Neuron (in vitro differentiated cells): ENCODE data around the gene CBX7.
A peak's percentile ranks its signal among the peaks of the same experiment; 100 is the strongest.

ENCODE experiments used
- H2AFZ ChIP-seq: one replicate; pipeline ENCODE4 v1.6.1; 2013; ENCODE audit warnings: low read depth, mild to moderate bottlenecking, inconsistent platforms, low read length, moderate library complexity
- H3K27me3 ChIP-seq: one replicate; pipeline ENCODE4 v1.6.1; 2013; ENCODE audit warnings: low read length; ENCODE audit not compliant: insufficient read depth
- H3K36me3 ChIP-seq: one replicate; pipeline ENCODE4 v1.6.1; 2013; ENCODE audit warnings: low read length; ENCODE audit not compliant: insufficient read depth
- H3K4me1 ChIP-seq: one replicate; pipeline ENCODE4 v1.6.1; 2013; ENCODE audit warnings: low read length; ENCODE audit not compliant: insufficient read depth
- H3K4me3 ChIP-seq: 2 replicates; pipeline ENCODE4 v1.5.1; 2013; ENCODE audit warnings: mild to moderate bottlenecking, low read length, moderate library complexity
- H3K9me3 ChIP-seq: one replicate; pipeline ENCODE4 v1.6.1; 2013; ENCODE audit warnings: low read length

The CBX7 gene

DNA sequence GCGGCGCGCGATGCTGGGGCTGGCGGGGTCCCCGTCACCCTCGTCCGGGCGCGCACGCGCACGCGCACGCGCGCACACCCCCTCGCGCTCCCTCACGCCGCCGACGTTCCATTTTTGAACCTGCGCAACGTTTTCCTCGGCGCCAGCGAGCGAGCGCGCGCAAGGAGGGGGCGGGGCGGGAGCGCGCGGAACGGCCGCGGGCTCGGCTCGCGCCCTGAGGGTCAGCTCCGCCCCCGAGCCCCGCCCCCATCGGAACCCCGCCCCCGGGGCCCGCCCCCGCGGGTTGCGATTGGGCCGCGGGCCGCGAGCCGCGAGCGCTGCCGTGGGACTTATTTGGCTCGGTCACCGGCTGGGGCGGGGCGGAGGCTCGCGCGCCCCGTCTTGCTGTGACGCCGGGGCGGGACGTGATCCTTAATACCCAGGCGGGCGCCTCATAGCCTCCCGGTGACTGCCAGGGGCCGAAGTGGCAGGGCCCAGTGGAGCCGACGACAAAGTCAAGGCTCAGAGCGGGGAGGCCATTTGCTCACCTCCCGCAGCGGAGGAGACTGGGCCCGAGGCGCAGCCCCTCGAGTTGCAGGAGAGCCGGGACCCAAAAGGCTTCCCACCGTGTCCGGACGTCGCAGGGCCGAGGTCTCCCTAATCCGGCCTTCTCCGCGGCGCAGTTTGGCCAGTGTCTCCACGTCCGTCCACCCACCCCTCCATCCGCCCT, at the start of gene CBX7:
TSS of gene CBX7 (minus strand) at position 170 of the 709 bp plus-strand sequence. CDS start 236 bp downstream, outside the sequence.
- H3K4me1 ChIP-seq: no peaks in the 10 kb centered on the region
- H3K27me3 ChIP-seq: peaks cover 31% of the 10 kb centered on the region
- H3K9me3 ChIP-seq: no peaks in the 10 kb centered on the region
- H3K36me3 ChIP-seq: no peaks in the 10 kb centered on the region
- peak within 1 kb of the TSS; percentile 99 for H2AFZ ChIP-seq
- peak within 1 kb of the TSS; percentile 61 for H3K4me3 ChIP-seq

DNA sequence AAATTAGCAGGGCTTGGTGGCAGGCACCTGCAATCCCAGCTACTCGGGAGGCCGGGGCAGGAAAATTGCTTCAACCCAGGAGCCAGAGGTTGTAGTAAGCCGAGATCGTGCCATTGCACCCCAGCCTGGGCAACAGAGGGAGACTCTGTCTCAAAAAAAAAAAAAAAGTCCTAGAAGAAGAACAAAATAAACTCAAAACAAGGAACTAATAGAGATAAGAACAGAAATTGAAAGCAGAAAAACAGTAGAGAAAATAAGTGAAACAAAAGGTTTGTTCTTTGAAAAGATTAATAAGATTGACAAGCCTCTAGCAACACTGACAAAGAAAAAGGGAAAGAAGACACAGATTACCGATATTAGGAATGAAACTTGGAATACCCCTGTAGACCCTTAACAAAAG, 45.1 kb upstream of the CBX7 start:
- Histone ChIP-seq H3K36me3 (no peaks in the 10 kb centered on the region), H3K27me3 (no peaks in the 10 kb centered on the region), H3K4me1 (no peaks in the 10 kb centered on the region), H3K4me3 (no peak overlapping the region), H2AFZ (no peak overlapping the region), H3K9me3 (no peaks in the 10 kb centered on the region)

DNA sequence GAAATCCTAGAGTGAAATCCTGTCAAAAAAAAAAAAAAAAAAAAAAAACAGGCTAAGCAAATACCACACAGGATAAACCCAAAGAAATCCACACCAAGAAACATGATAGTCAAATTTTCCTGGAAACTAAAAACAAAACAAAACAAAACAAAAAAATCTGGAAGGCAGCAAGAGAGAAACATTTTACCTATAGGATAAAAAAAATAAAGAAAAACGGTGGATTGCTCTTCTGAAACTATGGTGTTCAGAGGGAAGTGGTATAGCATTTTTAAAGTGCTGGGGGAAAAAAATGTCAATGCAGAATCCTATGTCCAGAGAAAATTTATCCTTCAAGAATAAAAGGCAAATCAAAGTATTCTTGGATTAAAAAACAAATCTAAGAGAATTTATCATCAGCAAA, 41.6 kb upstream of the CBX7 start:
- no peaks in the 10 kb centered on the region for H3K9me3 ChIP-seq
- H3K4me3 ChIP-seq: no peak overlapping the region
- no peaks in the 10 kb centered on the region for H3K4me1 ChIP-seq
- H2AFZ ChIP-seq: no peak overlapping the region
- no peaks in the 10 kb centered on the region for H3K27me3 ChIP-seq
- no peaks in the 10 kb centered on the region for H3K36me3 ChIP-seq

DNA sequence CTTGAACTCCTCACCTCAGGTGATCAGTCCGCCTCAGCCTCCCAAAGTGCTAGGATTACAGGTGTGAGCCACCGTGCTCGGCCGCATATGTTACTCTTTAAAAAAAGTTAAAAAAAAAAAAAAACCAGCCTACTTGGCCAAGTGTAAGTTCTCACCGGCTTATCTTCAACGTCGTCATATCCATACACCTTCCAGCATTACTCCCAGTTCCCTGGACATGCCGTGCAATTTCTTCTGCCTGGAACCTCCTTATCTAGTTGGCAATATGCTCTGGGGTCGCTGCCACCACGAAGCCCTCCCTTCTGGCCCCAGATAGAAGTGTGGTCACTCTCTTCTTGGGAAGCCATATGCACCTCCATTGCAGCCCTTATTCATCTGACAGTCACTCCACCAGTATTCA, 36.3 kb upstream of the CBX7 start:
- Histone ChIP-seq H3K27me3 (no peaks in the 10 kb centered on the region), H2AFZ (no peak overlapping the region), H3K4me3 (no peak overlapping the region), H3K4me1 (peaks cover 12% of the 10 kb centered on the region), H3K36me3 (no peaks in the 10 kb centered on the region), H3K9me3 (no peaks in the 10 kb centered on the region)

GRCh38 chr22:39185601-39186012, 33.1 kb upstream of the CBX7 start:
- no peak overlapping the region for H2AFZ ChIP-seq
- no peaks in the 10 kb centered on the region for H3K27me3 ChIP-seq
- H3K9me3 ChIP-seq: peaks cover 2% of the 10 kb centered on the region
- peaks cover 12% of the 10 kb centered on the region for H3K4me1 ChIP-seq
- H3K4me3 ChIP-seq: no peak overlapping the region
- no peaks in the 10 kb centered on the region for H3K36me3 ChIP-seq

DNA sequence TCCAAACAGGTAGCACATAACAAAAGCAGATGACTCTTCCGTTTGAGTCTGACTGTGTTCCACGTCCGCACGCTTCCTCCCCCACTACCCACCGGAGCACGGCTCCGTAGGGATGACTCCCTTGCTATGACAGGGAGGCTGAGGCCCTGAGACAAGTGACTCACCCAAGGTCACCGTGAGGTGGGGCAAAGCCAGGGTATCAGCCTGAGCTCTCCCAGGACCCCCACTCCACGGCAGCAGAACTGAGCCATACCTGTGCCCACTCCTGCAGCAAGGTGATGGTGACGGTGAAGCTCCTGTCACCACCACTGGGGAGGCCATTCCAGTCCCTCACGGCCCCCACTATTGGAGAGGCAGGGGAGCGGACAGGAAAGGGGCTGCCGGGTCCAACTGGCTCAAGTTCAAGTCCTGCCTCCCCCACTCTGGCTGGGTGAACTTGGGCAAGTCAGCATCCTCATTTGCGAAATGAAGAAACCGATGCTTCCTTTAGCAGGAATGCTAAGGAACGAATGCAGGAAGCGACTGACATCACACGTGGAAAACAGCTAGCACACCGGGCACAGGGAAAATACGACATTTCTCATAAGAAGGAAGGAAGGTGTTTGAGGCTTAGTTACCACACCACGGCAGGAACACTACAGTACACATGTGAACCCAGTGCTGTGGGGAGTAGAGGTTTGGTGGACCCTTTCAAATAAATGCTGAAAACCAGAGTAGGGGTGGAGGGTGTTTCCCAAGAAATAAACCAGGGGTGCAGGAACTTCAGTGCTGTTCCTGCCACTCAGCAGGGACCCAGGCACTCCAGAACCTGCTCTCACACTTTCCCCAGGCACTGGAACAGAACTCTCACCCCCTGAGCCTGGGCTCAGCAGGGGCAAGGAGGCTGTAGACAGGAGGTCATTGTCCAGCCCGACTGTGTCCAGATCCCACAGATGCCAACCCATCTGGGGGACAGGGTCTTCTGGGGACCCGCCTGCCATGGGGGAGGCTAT, 32.4 kb upstream of the CBX7 start:
- H3K27me3 ChIP-seq: no peaks in the 10 kb centered on the region
- H3K4me1 ChIP-seq: peaks cover 12% of the 10 kb centered on the region
- H3K4me3 ChIP-seq: no peak overlapping the region
- H2AFZ ChIP-seq: no peak overlapping the region
- no peaks in the 10 kb centered on the region for H3K36me3 ChIP-seq
- peaks cover 2% of the 10 kb centered on the region for H3K9me3 ChIP-seq

DNA sequence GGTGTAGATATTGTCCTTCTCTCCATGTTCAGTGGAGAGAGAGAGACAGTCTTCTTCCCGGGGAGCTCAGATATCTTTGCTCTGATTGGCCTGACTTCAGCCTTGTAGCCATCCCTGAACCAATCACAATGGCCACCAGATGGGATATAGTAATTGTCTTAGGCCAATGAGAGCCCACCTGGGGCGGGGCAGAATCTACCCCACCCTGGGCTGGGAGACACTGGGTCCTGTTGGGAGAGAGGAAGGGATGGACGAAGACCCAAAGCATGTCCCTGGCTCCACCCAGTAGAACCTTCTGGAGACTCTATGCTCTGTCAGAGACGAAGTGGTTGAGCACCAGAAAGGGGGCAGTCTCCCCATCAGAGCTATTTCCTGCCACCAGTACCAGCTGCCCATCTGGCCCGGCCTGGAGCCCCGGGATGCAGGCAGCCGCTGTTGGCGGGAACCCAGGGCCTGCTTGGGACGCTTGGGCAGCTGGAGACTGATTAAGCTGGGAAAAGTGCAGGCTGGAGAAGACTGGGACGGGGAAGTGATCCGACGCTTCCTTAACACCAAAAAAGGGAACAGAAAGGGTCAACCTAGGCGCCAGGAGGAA, 31.6 kb upstream of the CBX7 start:
- Histone ChIP-seq H3K4me3 (no peak overlapping the region), H3K9me3 (peaks cover 2% of the 10 kb centered on the region), H3K27me3 (no peaks in the 10 kb centered on the region), H3K36me3 (no peaks in the 10 kb centered on the region), H2AFZ (no peak overlapping the region), H3K4me1 (peaks cover 17% of the 10 kb centered on the region)

GRCh38 chr22:39182478-39183030, 30.1 kb upstream of the CBX7 start:
- H2AFZ ChIP-seq: no peak overlapping the region
- H3K36me3 ChIP-seq: no peaks in the 10 kb centered on the region
- no peak overlapping the region for H3K4me3 ChIP-seq
- peaks cover 2% of the 10 kb centered on the region for H3K9me3 ChIP-seq
- peaks cover 17% of the 10 kb centered on the region for H3K4me1 ChIP-seq
- H3K27me3 ChIP-seq: no peaks in the 10 kb centered on the region

DNA sequence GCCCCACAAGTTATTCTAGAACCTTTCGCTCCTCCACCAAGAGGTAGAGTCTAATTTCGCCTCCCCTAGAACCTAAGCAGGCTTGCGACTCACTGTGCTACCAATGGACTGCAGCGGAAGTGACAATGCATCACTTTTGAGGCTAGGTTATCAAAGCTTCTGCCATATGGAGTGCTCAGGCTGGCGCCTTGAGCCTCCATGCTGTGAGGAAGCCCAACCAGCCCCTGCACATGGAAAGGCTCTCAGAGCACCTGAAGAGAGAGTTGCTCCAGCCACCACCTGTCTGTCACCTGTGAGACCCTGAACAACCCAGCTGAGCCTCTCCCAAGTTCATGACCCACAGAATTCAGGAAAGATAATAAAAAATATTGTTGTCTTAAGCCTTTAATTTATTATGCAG, 29.3 kb upstream of the CBX7 start:
- Histone ChIP-seq H3K4me3 (no peak overlapping the region), H2AFZ (no peak overlapping the region), H3K36me3 (no peaks in the 10 kb centered on the region)

DNA sequence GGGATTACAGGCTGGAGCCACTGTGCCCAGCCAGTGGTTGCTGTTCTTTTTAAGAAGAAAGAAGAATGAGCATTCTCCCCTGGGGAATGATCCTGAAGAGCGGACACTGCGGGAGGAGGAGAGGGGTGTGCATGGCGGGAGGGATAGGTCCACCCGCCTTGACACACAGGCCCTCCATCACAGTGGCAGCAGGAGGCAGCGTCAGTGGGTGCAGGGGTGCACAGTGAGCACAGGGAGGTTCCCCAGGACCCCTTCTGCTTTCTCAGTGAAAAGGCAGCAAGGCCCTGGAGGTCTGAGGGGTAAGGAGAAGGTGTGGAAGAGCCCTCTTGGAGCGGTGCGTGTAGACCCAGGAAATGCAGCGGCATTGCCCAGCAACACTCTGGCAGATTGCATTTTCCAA, 28.9 kb upstream of the CBX7 start:
- Histone ChIP-seq H3K9me3 (peaks cover 2% of the 10 kb centered on the region), H3K36me3 (no peaks in the 10 kb centered on the region), H3K27me3 (no peaks in the 10 kb centered on the region), H3K4me1 (peaks cover 17% of the 10 kb centered on the region), H3K4me3 (no peak overlapping the region), H2AFZ (no peak overlapping the region)

More for the DNA sequence above, 29.3 kb upstream of the CBX7 start:
- Histone ChIP-seq H3K4me1 (peaks cover 17% of the 10 kb centered on the region), H3K9me3 (peaks cover 2% of the 10 kb centered on the region), H3K27me3 (no peaks in the 10 kb centered on the region)

- Histone ChIP-seq H3K9me3 (peaks cover 2% of the 10 kb centered on the region), H3K4me3 (no peak overlapping the region)
These were observed 27.4 kb upstream of the CBX7 start for GRCh38 chr22:39179841-39180335.

GRCh38 chr22:39179401-39179827, 26.9 kb upstream of the CBX7 start:
- H3K4me3 ChIP-seq: no peak overlapping the region
- H3K36me3 ChIP-seq: no peaks in the 10 kb centered on the region
- H2AFZ ChIP-seq: no peak overlapping the region
- H3K9me3 ChIP-seq: peaks cover 2% of the 10 kb centered on the region
- no peaks in the 10 kb centered on the region for H3K27me3 ChIP-seq
- peaks cover 19% of the 10 kb centered on the region for H3K4me1 ChIP-seq

More at GRCh38 chr22:39179841-39180335, 27.4 kb upstream of the CBX7 start:
- Histone ChIP-seq H3K4me1 (peaks cover 19% of the 10 kb centered on the region), H2AFZ (no peak overlapping the region), H3K36me3 (no peaks in the 10 kb centered on the region), H3K27me3 (no peaks in the 10 kb centered on the region)
